ENCODE data around the gene MYH7. TPM values are rescaled to one million over a fixed set of nuclear protein-coding genes. Genes with fewer than 3 reads are reported as not detected.

MYH7 gene
- total and polyA plus RNA-seq, 2 of the 4 experiments (the other 2 are of a cell fraction): not detected

DNA sequence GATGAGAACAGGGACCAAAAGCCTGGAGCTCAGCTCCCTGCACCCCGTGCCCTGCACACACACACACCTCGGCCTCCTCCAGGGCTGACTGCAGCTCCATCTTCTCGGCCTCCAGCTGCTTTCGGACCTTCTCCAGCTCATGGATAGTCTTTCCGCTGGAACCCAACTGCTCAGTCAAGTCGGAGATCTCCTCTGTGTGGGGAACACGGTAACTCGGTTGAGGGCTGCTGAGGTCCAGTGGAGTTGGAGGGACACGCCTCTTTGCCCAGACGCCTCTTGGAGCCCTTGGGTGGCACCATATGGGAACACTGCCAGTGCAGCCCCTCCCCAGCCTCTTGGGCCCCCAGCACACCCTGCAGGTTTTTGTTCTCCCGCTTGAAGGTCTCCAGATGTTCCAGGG lies 18.7 kb downstream of the MYH7 start:
- 60% methylated on average over 2 of the region's 11 CpGs; no CpG with 5 or more reads in 1 of the 2 experiments for WGBS, 2 experiments (ENCODE audit: extremely low coverage in 2 of 2, insufficient read length in 1 of 2)
- no peak overlapping the region for H4K5ac ChIP-seq (ENCODE audit: low read depth, low read length)
- H4K91ac ChIP-seq (ENCODE audit: insufficient read depth, low read depth, low read length): no peak overlapping the region
- no peak overlapping the region for H2AFZ ChIP-seq (replicated peaks; ENCODE audit: low read length, poor library complexity)
- H2BK120ac ChIP-seq (ENCODE audit: low read depth, low read length): no peak overlapping the region
- H3K27me3 ChIP-seq (ENCODE audit: control insufficient read depth, insufficient read depth, low read length): peaks cover 18% of the 10 kb centered on the region
- H3K79me1 ChIP-seq (ENCODE audit: low read depth in 1 of 2, low read length in 2 of 2): no peaks in the 10 kb centered on the region
- H2BK15ac ChIP-seq (ENCODE audit: low read depth, low read length): no peak overlapping the region
- no peak for ATAC-seq (ENCODE audit: low read depth)
- no peak overlapping the region for H2BK20ac ChIP-seq (ENCODE audit: low read depth, low read length)
- no peak for DNase-seq
- no peak overlapping the region for H3K4me3 ChIP-seq (ENCODE audit: insufficient read depth, low read depth, low read length)
- no peak overlapping the region for H2AK9ac ChIP-seq (replicated peaks; ENCODE audit: low read depth, low read length, poor library complexity)
- H3K14ac ChIP-seq (replicated peaks; ENCODE audit: low read depth, low read length): no peak overlapping the region
- H4K8ac ChIP-seq (ENCODE audit: low read depth in 2 of 2, low read length in 2 of 2): no peak overlapping the region
- TF ChIP-seq MAFK (IDR thresholded peaks at IDR 0.05; ENCODE audit: low read depth, low read length): no peak
- TF ChIP-seq SMC3 (IDR thresholded peaks at IDR 0.05; ENCODE audit: low read depth, low read length): no peak
- TF ChIP-seq USF2 (IDR thresholded peaks at IDR 0.05; ENCODE audit: low read depth, low read length): no peak
- no peak for TF ChIP-seq NFE2L2 (IDR thresholded peaks at IDR 0.05; ENCODE audit: low read depth, low read length)
- no peak for TF ChIP-seq RAD21 (IDR thresholded peaks at IDR 0.05; ENCODE audit: low read length)
- no peak for TF ChIP-seq FOS (IDR thresholded peaks at IDR 0.05; ENCODE audit: low read depth, low read length)
- no peaks in the 10 kb centered on the region for H4K20me1 ChIP-seq (ENCODE audit: insufficient read depth, low read length)
- H3K18ac ChIP-seq (ENCODE audit: low read depth, low read length): no peak overlapping the region
- H3K56ac ChIP-seq (ENCODE audit: extremely low read depth, insufficient read depth, low read length): no peak overlapping the region
- H3K4ac ChIP-seq (ENCODE audit: low read depth, low read length): no peak overlapping the region
- H3K36me3 ChIP-seq (ENCODE audit: control insufficient read depth, insufficient read depth, low read length): no peaks in the 10 kb centered on the region
- H2AK5ac ChIP-seq (ENCODE audit: low read depth, low read length): no peak overlapping the region
- no peaks in the 10 kb centered on the region for H3K9me3 ChIP-seq (ENCODE audit: control insufficient read depth, insufficient read depth, low read length)
- no peak overlapping the region for H2BK5ac ChIP-seq (ENCODE audit: low read depth, low read length, poor library complexity, severe bottlenecking)
- in situ Hi-C loops (cut with MboI; ENCODE audit: low sequenced_read_pairs) (no loop called here), intact Hi-C loops (cut with micrococcal nuclease) (no loop called here), dilution Hi-C loops (cut with HindIII; ENCODE audit: low sequenced_read_pairs, unreplicated experiment) (no loop called here)
- no peak overlapping the region for H3K4me2 ChIP-seq (ENCODE audit: low read depth, low read length)
- H3K23ac ChIP-seq (ENCODE audit: low read depth, low read length): no peak overlapping the region
- H3K4me1 ChIP-seq (ENCODE audit: control insufficient read depth, insufficient read depth, low read length): no peaks in the 10 kb centered on the region
- no peaks in the 10 kb centered on the region for H3K9me1 ChIP-seq (ENCODE audit: insufficient read depth, low read length)
- CTCF ChIA-PET: no interaction called here
- POLR2A ChIA-PET (ENCODE audit: unreplicated experiment): no interaction called here
- no peak overlapping the region for H3K9ac ChIP-seq (ENCODE audit: low read depth, low read length)
- no peak overlapping the region for H3K27ac ChIP-seq (ENCODE audit: insufficient read depth, low read length)
- no TSS peak for BruUV-seq (replicated peaks)
